ENCODE data around the gene HDAC4.

Gene HDAC4

GRCh38 chr2:239312081-239312511 lies 88.7 kb downstream of the HDAC4 start:
- TF ChIP-seq ZFX (IDR thresholded peaks at IDR 0.05; ENCODE audit: borderline replicate concordance) (no peak), CTCF (IDR thresholded peaks at IDR 0.05) (no peak)
- H3K27ac ChIP-seq, result no peak overlapping the region

GRCh38 chr2:239311132-239312040 lies 89.4 kb downstream of the HDAC4 start:
- H3K27ac ChIP-seq, result no peak overlapping the region
- no peak for TF ChIP-seq ZFX (IDR thresholded peaks at IDR 0.05; ENCODE audit: borderline replicate concordance)
- TF ChIP-seq CTCF (IDR thresholded peaks at IDR 0.05), result no peak

GRCh38 chr2:239310401-239311061 lies 90.3 kb downstream of the HDAC4 start:
- no peak overlapping the region for H3K27ac ChIP-seq

DNA sequence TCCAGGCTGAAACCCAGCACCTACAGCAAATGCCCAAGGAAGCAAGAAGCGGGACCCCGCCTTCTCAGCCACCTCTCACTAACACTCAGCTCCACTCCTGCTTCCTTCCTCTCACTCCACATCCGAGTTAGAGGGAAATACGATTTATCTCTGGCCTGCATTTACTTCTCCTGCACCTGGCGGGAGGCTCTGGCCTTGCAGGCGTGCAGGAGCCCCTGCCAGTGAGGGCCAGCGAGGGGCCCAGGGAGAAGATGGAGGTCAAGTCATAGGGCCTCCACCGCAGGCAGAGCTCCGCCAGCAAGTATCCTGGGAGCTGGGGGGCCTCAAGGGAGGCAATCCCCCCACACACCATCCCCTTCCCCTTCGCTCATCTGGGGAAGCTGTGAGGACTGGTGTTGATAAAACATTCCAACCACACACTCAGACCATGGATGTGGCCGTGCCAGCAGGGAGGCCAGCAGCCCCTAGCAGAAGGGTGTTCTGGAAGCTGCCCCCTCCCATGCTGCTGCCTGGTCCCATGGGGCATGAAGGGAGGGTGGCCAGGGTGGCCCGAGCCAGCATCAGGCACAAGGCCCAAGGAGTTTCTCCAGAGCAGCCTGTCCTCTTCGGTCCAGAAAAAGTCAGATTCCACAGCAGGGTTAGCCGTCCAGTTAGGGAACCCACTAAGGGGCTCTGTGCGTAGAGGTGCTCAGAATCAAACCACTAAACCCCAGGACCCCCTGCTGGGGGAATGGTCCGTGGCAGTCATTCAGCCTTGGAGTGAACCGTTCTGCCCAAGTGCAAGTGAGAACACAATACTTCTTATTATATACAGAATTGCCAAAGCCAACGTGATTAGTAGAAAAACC lies 91.2 kb downstream of the HDAC4 start:
- no peak overlapping the region for H3K27ac ChIP-seq
- TF ChIP-seq ZFX (IDR thresholded peaks at IDR 0.05; ENCODE audit: borderline replicate concordance) (no peak), CTCF (IDR thresholded peaks at IDR 0.05) (no peak)

More at GRCh38 chr2:239310401-239311061, 90.3 kb downstream of the HDAC4 start:
- TF ChIP-seq ZFX (IDR thresholded peaks at IDR 0.05; ENCODE audit: borderline replicate concordance), result no peak
- no peak for TF ChIP-seq CTCF (IDR thresholded peaks at IDR 0.05)

DNA sequence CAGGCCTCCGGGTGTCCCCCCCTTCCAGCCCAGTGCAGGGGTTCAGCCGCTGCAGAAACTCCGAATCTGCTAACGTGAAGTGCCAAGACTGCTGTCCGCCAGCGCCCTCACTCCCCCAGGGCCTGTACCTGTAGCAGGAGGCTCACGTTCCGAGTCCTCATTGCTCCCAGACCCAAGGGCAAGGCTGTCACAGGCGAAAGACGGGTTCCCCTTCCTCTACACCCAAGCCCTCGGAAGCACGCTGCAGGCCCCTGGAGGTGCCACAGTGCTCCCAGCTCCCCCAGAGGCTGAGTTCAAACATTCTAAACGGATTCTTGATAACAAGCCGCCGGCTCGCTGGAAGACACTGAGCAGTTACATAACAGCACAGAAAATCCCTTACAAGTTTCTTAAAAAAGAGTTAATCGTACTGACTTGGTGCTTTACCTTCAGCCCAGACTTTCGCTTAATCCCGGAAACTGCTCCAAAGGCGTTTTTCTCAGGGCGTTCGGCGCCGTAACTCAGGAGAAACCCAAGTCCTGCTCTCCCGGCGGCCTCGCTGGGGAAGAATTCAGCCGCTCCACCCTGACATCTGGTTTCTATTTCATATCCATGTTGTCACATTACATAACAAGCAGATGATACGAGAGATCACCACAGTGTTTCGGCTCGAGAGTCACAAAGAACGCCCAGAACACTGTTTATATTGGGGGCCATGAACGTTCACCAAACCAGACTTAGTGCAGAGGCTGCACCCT lies 92.0 kb downstream of the HDAC4 start:
- no peak for TF ChIP-seq ZFX (IDR thresholded peaks at IDR 0.05; ENCODE audit: borderline replicate concordance)
- no peak for TF ChIP-seq CTCF (IDR thresholded peaks at IDR 0.05)
- H3K27ac ChIP-seq, result no peak overlapping the region

GRCh38 chr2:239307921-239308613 lies 92.8 kb downstream of the HDAC4 start:
- no peak overlapping the region for H3K27ac ChIP-seq
- TF ChIP-seq CTCF (IDR thresholded peaks at IDR 0.05) (no peak), ZFX (IDR thresholded peaks at IDR 0.05; ENCODE audit: borderline replicate concordance) (no peak)

Measured in 22Rv1 (cell line).